ENCODE results near the gene WBP2NL. TPM values are rescaled to one million over a fixed set of nuclear protein-coding genes. Genes with fewer than 3 reads are reported as not detected.
"Not testable (repeated sequence)": the region's sequence is repeated elsewhere in the genome, so short reads cannot be mapped to it uniquely, and the experiment has no call there.

WBP2NL gene
- total RNA-seq, result not detected in 2 replicates

GRCh38 chr22:41998361-41999261 lies at the start of gene WBP2NL:
Gene WBP2NL, plus strand, starts transcription at chr22:41998788. Its CDS starts 31 bp downstream, at chr22:41998819.
- DNase-seq (ENCODE audit: low read depth in 2 of 2), result peak; percentile 81 to 82

- not testable (repeated sequence) for DNase-seq (ENCODE audit: low read depth in 2 of 2)
These were observed 49.7 kb upstream of the WBP2NL start for GRCh38 chr22:41948928-41949296.

GRCh38 chr22:41949297-41949965 lies 49.2 kb upstream of the WBP2NL start:
- no peak for DNase-seq (ENCODE audit: low read depth in 2 of 2)

- DNase-seq (ENCODE audit: low read depth in 2 of 2), result no peak
These were observed 46.6 kb upstream of the WBP2NL start, which contains the start of gene SMIM45 for GRCh38 chr22:41951898-41952474. Gene SMIM45, plus strand, starts transcription at chr22:41952150.

- no peak for DNase-seq (ENCODE audit: low read depth in 2 of 2)
These were observed 45.9 kb upstream of the WBP2NL start for GRCh38 chr22:41952713-41953112.

- no peak for DNase-seq (ENCODE audit: low read depth in 2 of 2)
These were observed 40.5 kb upstream of the WBP2NL start for GRCh38 chr22:41957941-41958556.

- DNase-seq (ENCODE audit: low read depth in 2 of 2), result no peak
These were observed 35.0 kb upstream of the WBP2NL start for GRCh38 chr22:41963453-41964111.

GRCh38 chr22:41964112-41964491 lies 34.5 kb upstream of the WBP2NL start:
- no peak for DNase-seq (ENCODE audit: low read depth in 2 of 2)

GRCh38 chr22:41966225-41966606 lies 32.4 kb upstream of the WBP2NL start:
- no peak for DNase-seq (ENCODE audit: low read depth in 2 of 2)

GRCh38 chr22:41966607-41967240 lies 31.9 kb upstream of the WBP2NL start:
- DNase-seq (ENCODE audit: low read depth in 2 of 2), result peak; percentile 78 to 92

GRCh38 chr22:41968601-41969000 lies 30.0 kb upstream of the WBP2NL start:
- peak; percentile 21 to 93 for DNase-seq (ENCODE audit: low read depth in 2 of 2)

- DNase-seq (ENCODE audit: low read depth in 2 of 2), result no peak
These were observed 29.4 kb upstream of the WBP2NL start, which contains the start of gene SEPTIN3 for GRCh38 chr22:41969110-41969646. Gene SEPTIN3, plus strand, starts transcription at chr22:41969443. Its CDS starts 2,050 bp downstream, at chr22:41971493.

- no peak for DNase-seq (ENCODE audit: low read depth in 2 of 2)
These were observed 28.0 kb upstream of the WBP2NL start for GRCh38 chr22:41970601-41971000.

GRCh38 chr22:41971431-41971830 lies 27.2 kb upstream of the WBP2NL start:
- DNase-seq (ENCODE audit: low read depth in 2 of 2), result no peak

- no peak for DNase-seq (ENCODE audit: low read depth in 2 of 2)
These were observed 23.8 kb upstream of the WBP2NL start for GRCh38 chr22:41974691-41975290.

GRCh38 chr22:41975299-41976069 lies 23.1 kb upstream of the WBP2NL start:
- no peak for DNase-seq (ENCODE audit: low read depth in 2 of 2)

- DNase-seq (ENCODE audit: low read depth in 2 of 2), result peak in 1 of 2 donors; percentile 24
These were observed 22.3 kb upstream of the WBP2NL start for GRCh38 chr22:41976070-41976901.

- no peak for DNase-seq (ENCODE audit: low read depth in 2 of 2)
These were observed 21.5 kb upstream of the WBP2NL start for GRCh38 chr22:41976961-41977566.
